Right cardiac atrium (tissue), 5 donors: ENCODE data around the gene APOB. TPM values are rescaled to one million over a fixed set of nuclear protein-coding genes. Genes with fewer than 3 reads are reported as not detected.

Experiments used
- ATAC-seq, 2 donors: fragments of 200-7000 bp; cut with Tn5 transposase; one replicate each; pipeline versions ENCODE4 v1.8.0 to v1.9.1; 2020; ENCODE audit warnings: moderate library complexity in 2 of 2, mild to moderate bottlenecking in 1 of 2
- DNase-seq, 3 donors: peaks; one replicate each; pipeline ENCODE4 v3.0.0-alpha.2; 2020
- H3K27ac ChIP-seq: one replicate; pipeline ENCODE4 v1.5.1; 2013; ENCODE audit warnings: mild to moderate bottlenecking, low read length, control low read depth, moderate library complexity
- H3K27me3 ChIP-seq: one replicate; pipeline ENCODE4 v1.6.1; 2013; ENCODE audit not compliant: control insufficient read depth, insufficient read depth
- H3K4me1 ChIP-seq: one replicate; pipeline ENCODE4 v1.6.1; 2013; ENCODE audit warnings: low read length; ENCODE audit not compliant: control insufficient read depth, insufficient read depth
- H3K4me3 ChIP-seq: one replicate; pipeline ENCODE4 v1.5.1; 2013; ENCODE audit warnings: low read length, control low read depth
- H3K9me3 ChIP-seq: one replicate; pipeline ENCODE4 v1.6.1; 2013; ENCODE audit warnings: low read length; ENCODE audit not compliant: control insufficient read depth
- WGBS: extraction: QIAGEN DNeasy Blood & Tissue Kit; methylation state at CpG from one replicate; pipeline ENCODE4 v1.1.7; 2013; 5-methylcytosine and 5-hydroxymethylcytosine counted together
- intact Hi-C, 4 donors: fragments of 100-400 bp; cut with DNase I; formaldehyde crosslinking; loops; one replicate each; pipeline versions ENCODE4 v1.11.0 to v1.14.0; 2022 to 2023
- polyA plus RNA-seq: library from polyadenylated mRNA; stranded (reverse); fragments of 200-250 nt; gene quantifications from one replicate; pipeline ENCODE4 v1.2.3, GENCODE V29; 2013
- total RNA-seq, 4 donors: library from RNA; stranded (reverse); fragmentation: NEBNext Ultra II Directional; extraction: Animal tissue kit (Norgen Biotek cat#: 25700); gene quantifications; one replicate each; pipeline ENCODE4 v1.2.1, GENCODE V29; 2021
- donor health status: healthy with polysubstance abuse.
- donor health status: DM: no; HTN: yes; CAD: no.
- donor health status: DM: no; HTN: no; CAD: no.
- donor health status: DM: no; HTN: yes; CAD: no; lungs with severe emphysema.
- donor health status: DM: yes; HTN: yes; CAD: no.

Gene APOB
- total and polyA plus RNA-seq, 5 donors: 3.6 to 93.2 (median 15.8) TPM

DNA sequence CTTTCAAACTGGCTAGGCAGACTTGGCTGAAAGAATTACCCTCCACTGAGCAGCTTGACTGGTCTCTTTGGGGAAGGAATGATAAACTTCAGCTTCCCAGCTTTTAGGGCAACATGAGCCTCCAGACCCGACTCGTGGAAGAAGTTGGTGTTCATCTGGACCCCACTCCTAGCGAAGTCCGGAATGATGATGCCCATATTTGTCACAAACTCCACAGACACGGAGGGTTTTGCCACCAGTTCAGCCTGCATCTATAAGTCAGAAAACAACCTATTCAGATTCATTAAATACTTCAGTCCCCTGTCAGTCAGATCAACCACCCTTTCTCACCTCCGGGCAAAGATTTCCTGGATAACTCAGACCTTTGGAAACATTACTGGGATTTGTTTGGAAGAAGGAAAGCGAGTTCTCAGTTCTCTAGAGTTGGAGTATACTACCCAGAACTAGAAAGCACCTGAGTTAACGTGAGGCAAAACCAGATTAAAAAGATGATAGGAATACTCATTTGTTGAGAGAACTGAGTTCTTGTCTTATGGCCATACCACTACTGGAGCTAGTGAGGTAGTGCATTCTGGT lies 21.0 kb downstream of the APOB start:
- WGBS: 85% methylated on average over 8 of the region's 8 CpGs
- H3K27me3 ChIP-seq: no peaks in the 10 kb centered on the region
- no peaks in the 10 kb centered on the region for H3K4me1 ChIP-seq
- DNase-seq (no peak), ATAC-seq (no peak)
- intact Hi-C loops: no loop called here
- no peaks in the 10 kb centered on the region for H3K9me3 ChIP-seq
- H3K4me3 ChIP-seq: no peak overlapping the region
- no peak overlapping the region for H3K27ac ChIP-seq

DNA sequence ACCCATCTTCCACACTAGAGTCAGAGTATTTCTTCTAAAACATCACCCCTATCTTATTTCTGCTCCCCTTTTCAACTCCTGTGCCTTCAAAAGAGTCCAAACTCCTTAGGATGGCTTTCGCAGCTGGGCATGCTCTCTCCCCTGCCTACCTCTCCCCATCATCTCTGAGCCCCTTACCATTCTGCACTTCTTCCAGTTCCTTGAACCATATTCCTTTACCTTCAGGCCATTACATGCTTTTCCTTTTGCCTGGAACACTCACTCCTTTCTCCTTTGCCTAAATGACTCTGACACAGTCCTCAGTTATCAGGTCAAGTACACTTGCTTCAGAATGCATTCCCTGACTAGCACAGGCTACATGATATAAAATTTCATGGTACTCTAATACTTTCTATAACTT lies 22.4 kb downstream of the APOB start:
- Histone ChIP-seq H3K27me3 (no peaks in the 10 kb centered on the region), H3K4me1 (no peaks in the 10 kb centered on the region), H3K4me3 (no peak overlapping the region), H3K27ac (no peak overlapping the region), H3K9me3 (no peaks in the 10 kb centered on the region)
- intact Hi-C loops: no loop called here
- DNase-seq (no peak), ATAC-seq (no peak)
- 89% methylated on average over 1 of the region's 1 CpG for WGBS

DNA sequence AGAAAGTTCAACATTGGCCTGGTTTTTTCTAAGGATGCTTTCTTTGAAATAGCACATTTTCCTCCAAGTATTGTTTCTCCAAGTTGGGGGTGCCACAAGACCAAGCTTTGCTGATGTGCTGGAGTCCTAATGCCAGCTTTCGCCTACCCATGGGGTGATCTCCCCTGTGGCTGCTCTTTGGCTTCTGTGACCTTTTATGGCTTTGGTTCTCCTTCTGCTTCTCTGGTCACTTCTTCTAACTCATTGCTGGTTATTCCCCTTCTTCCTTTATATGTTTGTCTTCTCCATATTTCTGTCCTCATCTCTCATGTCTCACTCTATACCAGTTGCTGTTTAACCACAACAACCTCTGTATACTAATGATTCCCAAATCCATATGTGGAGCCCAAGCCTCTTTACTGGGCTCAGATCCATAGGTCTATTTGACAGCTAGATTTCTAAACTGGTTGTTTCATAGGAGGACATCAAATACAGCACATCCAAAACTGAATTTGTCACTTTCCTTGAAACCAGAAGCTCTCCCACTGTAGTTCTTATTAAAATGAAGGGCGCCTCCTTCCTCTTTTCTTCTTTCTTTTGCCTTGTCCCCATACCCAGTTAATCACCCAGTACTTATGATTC lies 23.1 kb downstream of the APOB start:
- no peak for DNase-seq
- 97% methylated on average over 2 of the region's 2 CpGs for WGBS
- Histone ChIP-seq H3K27ac (no peak overlapping the region), H3K27me3 (no peaks in the 10 kb centered on the region), H3K9me3 (no peaks in the 10 kb centered on the region), H3K4me1 (no peaks in the 10 kb centered on the region), H3K4me3 (no peak overlapping the region)
- no peak for ATAC-seq
- intact Hi-C loops: no loop called here

DNA sequence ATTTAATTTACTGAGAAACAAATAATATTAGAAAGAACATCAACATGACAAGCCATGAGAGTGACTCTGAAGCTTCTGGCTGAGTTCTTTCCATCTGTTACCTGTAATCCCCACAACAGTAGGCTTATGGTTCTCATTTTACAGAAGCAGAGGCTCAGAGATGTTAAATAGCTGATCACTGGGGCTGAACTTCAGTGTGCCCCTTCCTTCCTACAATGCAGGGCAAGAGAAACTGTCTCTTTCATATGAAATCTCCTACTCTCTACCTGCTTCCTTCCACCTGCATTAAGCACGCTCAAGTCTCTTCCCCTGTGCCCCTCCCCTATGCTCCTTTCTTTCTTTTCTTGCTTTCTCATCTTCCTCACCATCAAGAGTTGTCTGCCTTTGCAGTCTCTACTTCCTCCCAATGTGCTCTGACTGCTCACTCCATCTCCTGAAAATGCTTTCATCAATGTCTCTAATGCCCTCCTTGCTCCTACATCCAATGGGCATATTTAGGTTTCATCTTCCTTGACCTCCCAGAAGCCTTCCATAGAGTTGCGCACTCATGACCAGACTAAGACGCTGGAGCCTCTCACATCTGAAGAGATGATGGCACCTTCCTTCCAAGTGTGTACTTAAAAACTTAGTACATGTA lies 23.7 kb downstream of the APOB start:
- ATAC-seq: no peak
- intact Hi-C loops: no loop called here
- Histone ChIP-seq H3K27me3 (no peaks in the 10 kb centered on the region), H3K4me3 (no peak overlapping the region), H3K4me1 (no peaks in the 10 kb centered on the region), H3K9me3 (no peaks in the 10 kb centered on the region), H3K27ac (no peak overlapping the region)
- DNase-seq: no peak
- WGBS: 93% methylated on average over 3 of the region's 3 CpGs

DNA sequence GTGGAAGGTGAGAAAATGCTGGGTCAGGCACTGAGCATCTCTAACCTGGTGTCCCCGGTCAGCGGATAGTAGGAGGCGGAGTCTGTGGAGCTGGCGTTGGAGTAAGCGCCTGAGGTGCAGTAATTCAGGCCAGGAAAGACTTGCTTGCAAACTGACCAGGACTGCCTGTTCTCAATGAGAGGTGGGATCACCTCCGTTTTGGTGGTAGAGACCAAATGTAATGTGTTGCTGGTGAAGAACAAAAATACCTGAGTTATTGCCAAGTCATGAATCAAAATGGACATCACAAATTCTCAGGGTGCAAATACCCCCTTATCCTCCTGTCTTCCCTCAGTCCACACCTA lies 24.2 kb downstream of the APOB start:
- Histone ChIP-seq H3K9me3 (no peaks in the 10 kb centered on the region), H3K27me3 (no peaks in the 10 kb centered on the region), H3K4me1 (no peaks in the 10 kb centered on the region), H3K4me3 (no peak overlapping the region), H3K27ac (no peak overlapping the region)
- intact Hi-C loops: no loop called here
- no peak for ATAC-seq
- no peak for DNase-seq
- 87% methylated on average over 6 of the region's 6 CpGs for WGBS

DNA sequence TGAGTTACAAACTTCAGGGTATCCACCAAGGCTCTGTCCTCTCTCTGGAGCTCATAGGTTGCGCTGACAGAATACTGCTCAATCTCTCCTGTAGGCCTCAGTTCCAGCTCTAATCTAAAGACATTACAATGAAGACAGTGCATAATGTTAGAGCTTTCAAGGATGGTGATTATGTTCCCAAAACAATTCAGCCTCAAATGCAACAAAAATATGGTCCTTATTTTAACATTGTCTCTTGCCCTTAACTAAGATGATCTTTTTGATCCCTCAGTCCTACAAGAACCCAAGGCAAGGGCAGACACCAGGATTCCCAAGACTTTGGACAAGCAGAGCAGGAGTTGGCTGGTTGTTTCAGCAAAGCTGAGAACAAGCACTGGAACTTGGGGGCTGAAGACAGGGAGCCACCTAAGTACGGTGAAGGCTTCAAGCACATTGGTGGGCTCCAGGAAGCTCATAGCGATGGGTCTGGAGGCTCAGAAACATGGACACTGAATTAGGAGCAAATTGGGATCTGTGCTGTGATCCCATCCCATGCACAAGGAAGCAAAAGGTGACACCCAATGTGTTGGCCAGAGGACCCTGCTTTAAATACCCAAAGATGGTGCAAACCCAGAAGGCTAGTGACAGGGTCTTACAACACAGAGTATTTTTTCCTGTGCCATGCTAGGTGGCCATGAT lies 24.7 kb downstream of the APOB start:
- no peaks in the 10 kb centered on the region for H3K9me3 ChIP-seq
- 95% methylated on average over 3 of the region's 3 CpGs for WGBS
- no peak overlapping the region for H3K27ac ChIP-seq
- no peaks in the 10 kb centered on the region for H3K4me1 ChIP-seq
- DNase-seq (no peak), ATAC-seq (no peak)
- no peak overlapping the region for H3K4me3 ChIP-seq
- intact Hi-C loops: no loop called here
- no peaks in the 10 kb centered on the region for H3K27me3 ChIP-seq

DNA sequence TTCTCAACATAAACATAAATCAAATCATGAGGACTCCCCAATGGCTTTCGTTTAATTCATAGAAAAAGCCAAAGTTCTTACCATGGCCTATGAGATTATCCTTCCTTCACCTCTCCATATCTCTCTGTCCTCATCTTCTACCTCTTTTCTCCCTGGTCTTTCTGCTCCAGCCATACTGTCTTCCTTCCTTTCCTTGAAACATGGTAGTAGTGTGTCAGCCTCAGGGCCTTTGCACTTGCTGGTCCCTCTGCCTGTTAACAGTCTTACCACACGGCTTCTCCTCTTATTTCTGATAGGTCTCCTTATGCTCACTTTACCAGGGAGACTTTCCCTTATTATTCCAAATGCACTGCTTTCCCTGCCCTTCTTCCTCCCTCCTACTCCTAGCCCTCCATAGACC lies 25.6 kb downstream of the APOB start:
- H3K4me1 ChIP-seq: no peaks in the 10 kb centered on the region
- 84% methylated on average over 2 of the region's 2 CpGs for WGBS
- intact Hi-C loops: no loop called here
- H3K4me3 ChIP-seq: no peak overlapping the region
- no peak overlapping the region for H3K27ac ChIP-seq
- no peaks in the 10 kb centered on the region for H3K27me3 ChIP-seq
- ATAC-seq: no peak
- H3K9me3 ChIP-seq: no peaks in the 10 kb centered on the region
- DNase-seq: no peak

DNA sequence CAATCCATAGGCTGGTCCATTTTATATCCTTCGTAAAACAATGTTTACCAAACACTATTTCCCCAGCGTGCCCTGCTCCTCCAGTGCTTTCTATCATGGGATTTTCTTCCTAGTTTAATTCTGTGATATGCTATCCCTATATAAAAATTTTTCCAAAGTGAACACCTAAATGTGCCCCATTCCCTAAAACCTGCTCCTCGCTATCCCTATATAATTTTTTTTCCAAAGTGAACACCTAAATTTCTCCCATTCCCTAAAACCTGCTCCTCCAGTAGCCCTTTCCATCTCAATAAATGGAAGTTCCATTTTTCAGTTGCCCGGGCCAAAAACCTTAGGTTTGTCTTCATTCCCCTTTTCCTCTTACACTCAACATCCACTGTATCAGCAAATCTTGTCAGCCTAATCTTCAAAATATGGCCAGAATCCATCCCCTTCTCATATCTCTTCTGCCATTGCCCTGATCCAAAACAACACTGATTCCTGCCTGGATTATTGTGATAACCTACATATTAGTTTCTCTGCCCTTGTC lies 26.1 kb downstream of the APOB start:
- Histone ChIP-seq H3K9me3 (no peaks in the 10 kb centered on the region), H3K27ac (no peak overlapping the region), H3K4me1 (no peaks in the 10 kb centered on the region), H3K4me3 (no peak overlapping the region), H3K27me3 (no peaks in the 10 kb centered on the region)
- WGBS: 89% methylated on average over 4 of the region's 4 CpGs
- DNase-seq (no peak), ATAC-seq (no peak)
- intact Hi-C loops: no loop called here

DNA sequence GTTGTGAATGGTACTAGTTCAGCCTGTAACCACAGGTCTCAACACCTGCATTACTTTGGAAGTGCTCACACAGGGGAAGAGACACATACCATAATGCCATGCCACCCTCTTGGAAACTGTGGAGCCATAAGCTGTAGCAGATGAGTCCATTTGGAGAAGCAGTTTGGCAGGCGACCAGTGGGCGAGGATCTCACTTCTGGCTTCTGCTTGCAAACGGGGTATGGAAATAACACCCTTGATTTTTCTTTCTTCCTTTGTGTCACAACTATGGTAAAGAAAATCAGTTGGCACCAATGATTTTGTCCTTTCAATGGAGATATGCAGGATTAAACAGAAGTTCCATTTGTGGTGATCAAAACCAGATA lies 28.6 kb downstream of the APOB start:
- WGBS: 83% methylated on average over 3 of the region's 3 CpGs
- Histone ChIP-seq H3K9me3 (no peaks in the 10 kb centered on the region), H3K27ac (no peak overlapping the region), H3K27me3 (no peaks in the 10 kb centered on the region), H3K4me3 (no peak overlapping the region), H3K4me1 (peaks cover 3% of the 10 kb centered on the region)
- intact Hi-C loops: no loop called here
- DNase-seq (no peak), ATAC-seq (no peak)

DNA sequence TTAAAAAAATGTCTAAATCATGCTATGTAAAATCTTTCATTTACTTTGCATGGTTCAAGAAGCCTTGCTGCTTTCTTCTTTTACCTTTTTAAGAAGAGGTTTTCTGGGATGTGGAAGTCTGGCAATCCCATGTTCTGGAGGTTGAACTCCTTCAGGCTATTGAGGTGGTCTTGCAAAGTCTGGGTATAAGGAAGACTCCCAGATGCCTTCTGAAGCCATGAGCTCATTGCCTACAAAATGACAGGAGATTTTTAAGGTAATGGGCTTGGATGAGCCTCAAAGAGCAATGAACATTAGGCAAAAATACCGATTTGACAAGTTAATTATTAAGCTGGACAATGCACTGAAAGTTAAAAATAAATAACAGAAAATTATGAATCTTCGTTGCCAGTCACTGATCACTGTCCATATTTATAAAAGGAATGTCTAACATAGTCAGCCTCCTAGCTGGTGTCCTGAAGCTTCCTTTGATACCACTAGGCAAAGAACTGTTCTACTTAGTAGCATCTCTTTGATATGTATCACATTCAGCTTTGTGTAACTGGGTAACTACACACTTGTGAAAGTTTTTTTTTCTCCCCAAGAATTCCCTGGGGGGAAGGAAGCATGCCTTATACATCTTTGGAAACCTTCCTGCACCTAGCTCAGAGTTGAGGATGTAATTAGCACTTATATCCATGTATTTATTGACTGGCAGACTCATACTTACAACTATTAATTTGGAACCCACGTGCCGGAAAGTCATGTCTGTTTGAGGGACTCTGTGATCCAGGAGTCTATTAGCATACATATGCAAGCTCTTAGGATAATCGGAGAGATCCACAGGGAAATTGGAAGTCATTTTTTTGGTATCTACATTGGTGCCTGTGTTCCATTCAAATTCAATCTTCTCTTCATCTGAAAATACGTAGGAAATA lies 29.3 kb downstream of the APOB start:
- peaks cover 3% of the 10 kb centered on the region for H3K4me1 ChIP-seq
- H3K4me3 ChIP-seq: no peak overlapping the region
- H3K27me3 ChIP-seq: no peaks in the 10 kb centered on the region
- DNase-seq (no peak), ATAC-seq (no peak)
- no peak overlapping the region for H3K27ac ChIP-seq
- intact Hi-C loops: no loop called here
- no peaks in the 10 kb centered on the region for H3K9me3 ChIP-seq
- WGBS: 81% methylated on average over 6 of the region's 6 CpGs
